ENCODE data around the gene ICAM3. TPM values are rescaled to one million over a fixed set of nuclear protein-coding genes. Genes with fewer than 3 reads are reported as not detected.
A peak's percentile ranks its signal among the peaks of the same experiment; 100 is the strongest.

Gene ICAM3
- total RNA-seq, 1 experiment from 2014 or later: 20.4 TPM

- Histone ChIP-seq H3K4me3 (no peak overlapping the region), H3K9me3 (no peaks in the 10 kb centered on the region), H3K36me3 (peaks cover 9% of the 10 kb centered on the region), H3K27me3 (no peaks in the 10 kb centered on the region; the same call in 1 of the 2 replicates)
- no peak for DNase-seq
These were observed 33.1 kb downstream of the ICAM3 start for GRCh38 chr19:10306327-10306726.

- H3K9me3 ChIP-seq: no peaks in the 10 kb centered on the region
- peaks cover 4% of the 10 kb centered on the region for H3K36me3 ChIP-seq
- no peak overlapping the region for H3K4me3 ChIP-seq
- DNase-seq: peak; percentile 72
- no peaks in the 10 kb centered on the region; the same call in none of the 2 replicates for H3K27me3 ChIP-seq
These were observed 34.2 kb downstream of the ICAM3 start for GRCh38 chr19:10305139-10305806.

GRCh38 chr19:10299545-10300458, 39.6 kb downstream of the ICAM3 start:
- peaks cover 12% of the 10 kb centered on the region for H3K27me3 ChIP-seq
- no peaks in the 10 kb centered on the region for H3K9me3 ChIP-seq
- no peak overlapping the region for H3K4me3 ChIP-seq
- no peak for DNase-seq
- no peaks in the 10 kb centered on the region for H3K36me3 ChIP-seq

GRCh38 chr19:10295847-10296591, 43.4 kb downstream of the ICAM3 start:
- H3K9me3 ChIP-seq: no peaks in the 10 kb centered on the region
- no peaks in the 10 kb centered on the region for H3K36me3 ChIP-seq
- peaks cover 50% of the 10 kb centered on the region for H3K27me3 ChIP-seq
- DNase-seq: no peak
- H3K4me3 ChIP-seq: no peak overlapping the region

- H3K9me3 ChIP-seq: no peaks in the 10 kb centered on the region
- H3K27me3 ChIP-seq: peaks cover 56% of the 10 kb centered on the region
- no peak overlapping the region for H3K4me3 ChIP-seq
- DNase-seq: no peak
- H3K36me3 ChIP-seq: no peaks in the 10 kb centered on the region
These were observed 44.0 kb downstream of the ICAM3 start for GRCh38 chr19:10295305-10295846.

GRCh38 chr19:10294368-10294697, 45.1 kb downstream of the ICAM3 start:
- Histone ChIP-seq H3K9me3 (peaks cover under 1% of the 10 kb centered on the region; the same call in 1 of the 2 replicates), H3K27me3 (peaks cover 67% of the 10 kb centered on the region), H3K4me3 (no peak overlapping the region), H3K36me3 (no peaks in the 10 kb centered on the region)
- DNase-seq: no peak

- Histone ChIP-seq H3K4me3 (no peak overlapping the region), H3K36me3 (no peaks in the 10 kb centered on the region), H3K27me3 (peaks cover 72% of the 10 kb centered on the region), H3K9me3 (peaks cover 3% of the 10 kb centered on the region; the same call in 1 of the 2 replicates)
- no peak for DNase-seq
These were observed 45.6 kb downstream of the ICAM3 start for GRCh38 chr19:10293637-10294367.

- H3K4me3 ChIP-seq: peak overlapping the region; percentile 32
These were observed 46.4 kb downstream of the ICAM3 start for GRCh38 chr19:10292789-10293636.

GRCh38 chr19:10292206-10292788, 47.1 kb downstream of the ICAM3 start:
- Histone ChIP-seq H3K36me3 (no peaks in the 10 kb centered on the region), H3K9me3 (peaks cover 3% of the 10 kb centered on the region; the same call in 1 of the 2 replicates), H3K4me3 (peak overlapping the region; percentile 32), H3K27me3 (peaks cover 73% of the 10 kb centered on the region)
- peak; percentile 78 for DNase-seq

More at GRCh38 chr19:10292789-10293636, 46.4 kb downstream of the ICAM3 start:
- no peak for DNase-seq
- Histone ChIP-seq H3K27me3 (peaks cover 73% of the 10 kb centered on the region), H3K9me3 (peaks cover 3% of the 10 kb centered on the region; the same call in 1 of the 2 replicates), H3K36me3 (no peaks in the 10 kb centered on the region)

- Histone ChIP-seq H3K27me3 (peaks cover 73% of the 10 kb centered on the region), H3K36me3 (no peaks in the 10 kb centered on the region), H3K9me3 (peaks cover 3% of the 10 kb centered on the region; the same call in 1 of the 2 replicates), H3K4me3 (peak overlapping the region; percentile 32)
- DNase-seq: no peak
These were observed 47.7 kb downstream of the ICAM3 start for GRCh38 chr19:10291554-10292205.

GRCh38 chr19:10290876-10291553, 48.4 kb downstream of the ICAM3 start:
- peak; percentile 58 for DNase-seq
- Histone ChIP-seq H3K4me3 (peak overlapping the region; percentile 32), H3K27me3 (peaks cover 73% of the 10 kb centered on the region)

GRCh38 chr19:10290357-10290875, 49.0 kb downstream of the ICAM3 start:
- Histone ChIP-seq H3K9me3 (peaks cover 3% of the 10 kb centered on the region; the same call in 1 of the 2 replicates), H3K4me3 (peak overlapping the region; percentile 18), H3K27me3 (peaks cover 67% of the 10 kb centered on the region), H3K36me3 (no peaks in the 10 kb centered on the region)
- DNase-seq: no peak

More at GRCh38 chr19:10290876-10291553, 48.4 kb downstream of the ICAM3 start:
- Histone ChIP-seq H3K9me3 (peaks cover 3% of the 10 kb centered on the region; the same call in 1 of the 2 replicates), H3K36me3 (no peaks in the 10 kb centered on the region)

- H3K9me3 ChIP-seq: peaks cover 3% of the 10 kb centered on the region; the same call in 1 of the 2 replicates
- H3K36me3 ChIP-seq: no peaks in the 10 kb centered on the region
- peaks cover 62% of the 10 kb centered on the region for H3K27me3 ChIP-seq
- H3K4me3 ChIP-seq: peak within 1 kb of the TSS; percentile 32
- no peak for DNase-seq
These were observed 49.5 kb downstream of the ICAM3 start, which contains the start of gene ICAM5 for GRCh38 chr19:10289836-10290356. Gene ICAM5 (plus strand): TSS chr19:10289952. CDS start chr19:10290044, 92 bp downstream.

Measured in MG63 (cell line).